ENCODE measurements around the gene TRIL.

- TF ChIP-seq MAZ (IDR thresholded peaks at IDR 0.05; ENCODE audit: borderline replicate concordance, low read depth, low read length) (no peak), MAFK (IDR thresholded peaks at IDR 0.05; ENCODE audit: low read depth, low read length) (no peak), RFX5 (IDR thresholded peaks at IDR 0.05; ENCODE audit: low read depth, low read length) (no peak), POLR2A (IDR thresholded peaks at IDR 0.05; ENCODE audit: low read depth, low read length) (no peak), SMC3 (IDR thresholded peaks at IDR 0.05; ENCODE audit: low read depth, low read length) (no peak), RCOR1 (IDR thresholded peaks at IDR 0.05; ENCODE audit: insufficient replicate concordance, low read length) (no peak), BHLHE40 (IDR thresholded peaks at IDR 0.05; ENCODE audit: low read depth, low read length) (no peak), ELK1 (IDR thresholded peaks at IDR 0.05; ENCODE audit: borderline replicate concordance, low read depth, low read length) (no peak)
- TF ChIP-seq, protein P1, sequence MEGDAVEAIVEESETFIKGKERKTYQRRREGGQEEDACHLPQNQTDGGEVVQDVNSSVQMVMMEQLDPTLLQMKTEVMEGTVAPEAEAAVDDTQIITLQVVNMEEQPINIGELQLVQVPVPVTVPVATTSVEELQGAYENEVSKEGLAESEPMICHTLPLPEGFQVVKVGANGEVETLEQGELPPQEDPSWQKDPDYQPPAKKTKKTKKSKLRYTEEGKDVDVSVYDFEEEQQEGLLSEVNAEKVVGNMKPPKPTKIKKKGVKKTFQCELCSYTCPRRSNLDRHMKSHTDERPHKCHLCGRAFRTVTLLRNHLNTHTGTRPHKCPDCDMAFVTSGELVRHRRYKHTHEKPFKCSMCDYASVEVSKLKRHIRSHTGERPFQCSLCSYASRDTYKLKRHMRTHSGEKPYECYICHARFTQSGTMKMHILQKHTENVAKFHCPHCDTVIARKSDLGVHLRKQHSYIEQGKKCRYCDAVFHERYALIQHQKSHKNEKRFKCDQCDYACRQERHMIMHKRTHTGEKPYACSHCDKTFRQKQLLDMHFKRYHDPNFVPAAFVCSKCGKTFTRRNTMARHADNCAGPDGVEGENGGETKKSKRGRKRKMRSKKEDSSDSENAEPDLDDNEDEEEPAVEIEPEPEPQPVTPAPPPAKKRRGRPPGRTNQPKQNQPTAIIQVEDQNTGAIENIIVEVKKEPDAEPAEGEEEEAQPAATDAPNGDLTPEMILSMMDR (conservative IDR thresholded peaks at IDR 0.05; ENCODE audit: low read depth, low read length): no peak
Measured at GRCh38 chr7:28992798-28993197, 34.7 kb upstream of the TRIL start.
